GM23338 (cell line): ENCODE measurements around the gene COL18A1.

Experiments used
- CREB1 ChIP-seq: fragments of 250-450 bp; sonication (Bioruptor Pico); IDR thresholded peaks from 2 replicates; pipeline ENCODE4 v1.5.0; 2020; ENCODE audit warnings: low read depth, mild to moderate bottlenecking, moderate library complexity
- EZH2 ChIP-seq: fragments of 200-600 bp; sonication (generic); IDR thresholded peaks from one replicate; pipeline ENCODE4 v1.8.0; 2017; ENCODE audit warnings: antibody characterized with exemption, mild to moderate bottlenecking, low read depth; ENCODE audit not compliant: unreplicated experiment
- EZH2phosphoT487 ChIP-seq: fragments of 200-600 bp; sonication (generic); IDR thresholded peaks from one replicate; pipeline ENCODE4 v1.8.1; 2018; ENCODE audit warnings: antibody characterized with exemption; ENCODE audit not compliant: unreplicated experiment
- JUNB ChIP-seq: IDR thresholded peaks from one replicate; pipeline ENCODE4 v1.6.1; 2016; ENCODE audit warnings: antibody characterized with exemption; ENCODE audit not compliant: unreplicated experiment
- NANOG ChIP-seq: IDR thresholded peaks from 2 replicates; pipeline ENCODE4 v1.6.1; 2016; ENCODE audit warnings: antibody characterized with exemption, borderline replicate concordance
- POLR2AphosphoS5 ChIP-seq: IDR thresholded peaks from 2 replicates; pipeline ENCODE4 v1.6.1; 2016; ENCODE audit warnings: antibody characterized with exemption, low read depth
- STAT1 ChIP-seq: IDR thresholded peaks from one replicate; pipeline ENCODE4 v1.6.1; 2016; ENCODE audit warnings: antibody characterized with exemption; ENCODE audit not compliant: unreplicated experiment
- ZNF114 ChIP-seq: fragments of 250-450 bp; sonication (Bioruptor Pico); IDR thresholded peaks from 2 replicates; pipeline ENCODE4 v1.5.0; 2020; ENCODE audit warnings: mild to moderate bottlenecking, moderate library complexity
- TF ChIP-seq, protein P1 (sequence below), 2 experiments: fragments of 200-600 bp in 1 of 2; sonication (generic) in 1 of 2; conservative IDR thresholded peaks; 2 replicates each; pipeline versions ENCODE4 v1.5.1 to v1.6.1; 2016 to 2017; ENCODE audit warnings: antibody characterized with exemption in 2 of 2, low read depth in 2 of 2, mild to moderate bottlenecking in 2 of 2, moderate library complexity in 1 of 2
- TF ChIP-seq, protein P2 (sequence below): IDR thresholded peaks from one replicate; pipeline ENCODE4 v1.6.1; 2018; ENCODE audit warnings: antibody characterized with exemption; ENCODE audit not compliant: unreplicated experiment
- TF ChIP-seq, protein P3 (sequence below): IDR thresholded peaks from 2 replicates; pipeline ENCODE4 v1.6.1; 2016; ENCODE audit warnings: antibody characterized with exemption

DNA sequence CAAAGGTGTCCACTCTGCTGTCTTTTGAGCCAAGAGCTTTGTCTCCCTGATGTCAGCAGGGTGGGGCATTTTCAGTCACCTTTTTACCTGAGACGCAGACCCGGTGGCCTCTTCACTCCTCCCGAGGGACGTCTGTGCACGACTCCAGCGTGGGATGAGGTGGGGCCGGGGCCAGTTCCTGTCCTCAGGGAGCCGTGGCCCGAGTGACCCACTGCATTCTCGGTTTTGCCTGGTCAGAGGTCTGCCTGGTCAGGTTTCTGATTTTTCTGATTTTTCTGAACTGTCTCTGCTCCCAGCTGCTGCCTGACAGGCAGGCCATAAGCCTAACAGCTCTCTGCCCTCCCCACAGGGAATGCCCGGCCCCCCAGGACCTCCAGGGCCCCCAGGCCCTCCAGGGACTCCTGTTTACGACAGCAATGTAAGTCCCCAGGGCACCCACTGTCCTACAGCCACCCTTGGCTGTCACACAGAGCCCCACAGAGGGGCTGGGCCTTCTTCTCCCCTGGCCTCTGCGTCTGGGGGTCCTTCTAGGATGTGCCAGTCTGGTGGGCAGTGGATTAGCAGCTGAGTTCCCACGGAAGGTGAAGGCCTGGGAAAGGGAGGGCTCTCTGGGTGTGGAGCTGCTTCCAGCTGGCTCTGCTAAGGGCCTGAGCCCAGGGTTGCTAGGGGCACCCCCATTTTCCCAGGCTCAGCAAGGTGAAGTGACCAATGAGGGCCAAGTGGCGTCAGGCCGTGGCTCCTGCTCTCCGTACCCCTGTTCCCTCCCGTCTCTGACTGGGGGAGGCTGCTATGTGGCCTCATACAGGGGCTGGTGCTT is 91.4 kb downstream of the COL18A1 start:
- TF ChIP-seq, protein P1, sequence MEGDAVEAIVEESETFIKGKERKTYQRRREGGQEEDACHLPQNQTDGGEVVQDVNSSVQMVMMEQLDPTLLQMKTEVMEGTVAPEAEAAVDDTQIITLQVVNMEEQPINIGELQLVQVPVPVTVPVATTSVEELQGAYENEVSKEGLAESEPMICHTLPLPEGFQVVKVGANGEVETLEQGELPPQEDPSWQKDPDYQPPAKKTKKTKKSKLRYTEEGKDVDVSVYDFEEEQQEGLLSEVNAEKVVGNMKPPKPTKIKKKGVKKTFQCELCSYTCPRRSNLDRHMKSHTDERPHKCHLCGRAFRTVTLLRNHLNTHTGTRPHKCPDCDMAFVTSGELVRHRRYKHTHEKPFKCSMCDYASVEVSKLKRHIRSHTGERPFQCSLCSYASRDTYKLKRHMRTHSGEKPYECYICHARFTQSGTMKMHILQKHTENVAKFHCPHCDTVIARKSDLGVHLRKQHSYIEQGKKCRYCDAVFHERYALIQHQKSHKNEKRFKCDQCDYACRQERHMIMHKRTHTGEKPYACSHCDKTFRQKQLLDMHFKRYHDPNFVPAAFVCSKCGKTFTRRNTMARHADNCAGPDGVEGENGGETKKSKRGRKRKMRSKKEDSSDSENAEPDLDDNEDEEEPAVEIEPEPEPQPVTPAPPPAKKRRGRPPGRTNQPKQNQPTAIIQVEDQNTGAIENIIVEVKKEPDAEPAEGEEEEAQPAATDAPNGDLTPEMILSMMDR (conservative IDR thresholded peaks at IDR 0.05; ENCODE audit: low read depth in 2 of 2), result no peak
- no peak for TF ChIP-seq EZH2
- TF ChIP-seq, protein P2, sequence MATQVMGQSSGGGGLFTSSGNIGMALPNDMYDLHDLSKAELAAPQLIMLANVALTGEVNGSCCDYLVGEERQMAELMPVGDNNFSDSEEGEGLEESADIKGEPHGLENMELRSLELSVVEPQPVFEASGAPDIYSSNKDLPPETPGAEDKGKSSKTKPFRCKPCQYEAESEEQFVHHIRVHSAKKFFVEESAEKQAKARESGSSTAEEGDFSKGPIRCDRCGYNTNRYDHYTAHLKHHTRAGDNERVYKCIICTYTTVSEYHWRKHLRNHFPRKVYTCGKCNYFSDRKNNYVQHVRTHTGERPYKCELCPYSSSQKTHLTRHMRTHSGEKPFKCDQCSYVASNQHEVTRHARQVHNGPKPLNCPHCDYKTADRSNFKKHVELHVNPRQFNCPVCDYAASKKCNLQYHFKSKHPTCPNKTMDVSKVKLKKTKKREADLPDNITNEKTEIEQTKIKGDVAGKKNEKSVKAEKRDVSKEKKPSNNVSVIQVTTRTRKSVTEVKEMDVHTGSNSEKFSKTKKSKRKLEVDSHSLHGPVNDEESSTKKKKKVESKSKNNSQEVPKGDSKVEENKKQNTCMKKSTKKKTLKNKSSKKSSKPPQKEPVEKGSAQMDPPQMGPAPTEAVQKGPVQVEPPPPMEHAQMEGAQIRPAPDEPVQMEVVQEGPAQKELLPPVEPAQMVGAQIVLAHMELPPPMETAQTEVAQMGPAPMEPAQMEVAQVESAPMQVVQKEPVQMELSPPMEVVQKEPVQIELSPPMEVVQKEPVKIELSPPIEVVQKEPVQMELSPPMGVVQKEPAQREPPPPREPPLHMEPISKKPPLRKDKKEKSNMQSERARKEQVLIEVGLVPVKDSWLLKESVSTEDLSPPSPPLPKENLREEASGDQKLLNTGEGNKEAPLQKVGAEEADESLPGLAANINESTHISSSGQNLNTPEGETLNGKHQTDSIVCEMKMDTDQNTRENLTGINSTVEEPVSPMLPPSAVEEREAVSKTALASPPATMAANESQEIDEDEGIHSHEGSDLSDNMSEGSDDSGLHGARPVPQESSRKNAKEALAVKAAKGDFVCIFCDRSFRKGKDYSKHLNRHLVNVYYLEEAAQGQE, result no peak
- no peak for TF ChIP-seq POLR2AphosphoS5
- no peak for TF ChIP-seq EZH2phosphoT487
- TF ChIP-seq NANOG, result no peak
- TF ChIP-seq, protein P3, sequence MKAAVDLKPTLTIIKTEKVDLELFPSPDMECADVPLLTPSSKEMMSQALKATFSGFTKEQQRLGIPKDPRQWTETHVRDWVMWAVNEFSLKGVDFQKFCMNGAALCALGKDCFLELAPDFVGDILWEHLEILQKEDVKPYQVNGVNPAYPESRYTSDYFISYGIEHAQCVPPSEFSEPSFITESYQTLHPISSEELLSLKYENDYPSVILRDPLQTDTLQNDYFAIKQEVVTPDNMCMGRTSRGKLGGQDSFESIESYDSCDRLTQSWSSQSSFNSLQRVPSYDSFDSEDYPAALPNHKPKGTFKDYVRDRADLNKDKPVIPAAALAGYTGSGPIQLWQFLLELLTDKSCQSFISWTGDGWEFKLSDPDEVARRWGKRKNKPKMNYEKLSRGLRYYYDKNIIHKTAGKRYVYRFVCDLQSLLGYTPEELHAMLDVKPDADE, result no peak
- no peak for TF ChIP-seq CREB1
- no peak for TF ChIP-seq STAT1
- TF ChIP-seq JUNB, result no peak
- no peak for TF ChIP-seq ZNF114 (CRISPR knock-in tag)
